Breast epithelium (tissue), 3 donors: Measurements from ENCODE around the gene TMED9.

Source experiments
- POLR2A ChIP-seq: fragments of 450-650 bp; IDR thresholded peaks from one replicate; pipeline ENCODE4 v1.6.1; 2016; ENCODE audit warnings: antibody characterized with exemption, mild to moderate bottlenecking, moderate library complexity
- TF ChIP-seq, protein P1 (sequence below), 3 donors: fragments of 450-650 bp; IDR thresholded peaks; one replicate each; pipeline ENCODE4 v1.5.1; 2016 to 2017; ENCODE audit warnings: antibody characterized with exemption in 3 of 3, mild to moderate bottlenecking in 3 of 3, moderate library complexity in 3 of 3

DNA sequence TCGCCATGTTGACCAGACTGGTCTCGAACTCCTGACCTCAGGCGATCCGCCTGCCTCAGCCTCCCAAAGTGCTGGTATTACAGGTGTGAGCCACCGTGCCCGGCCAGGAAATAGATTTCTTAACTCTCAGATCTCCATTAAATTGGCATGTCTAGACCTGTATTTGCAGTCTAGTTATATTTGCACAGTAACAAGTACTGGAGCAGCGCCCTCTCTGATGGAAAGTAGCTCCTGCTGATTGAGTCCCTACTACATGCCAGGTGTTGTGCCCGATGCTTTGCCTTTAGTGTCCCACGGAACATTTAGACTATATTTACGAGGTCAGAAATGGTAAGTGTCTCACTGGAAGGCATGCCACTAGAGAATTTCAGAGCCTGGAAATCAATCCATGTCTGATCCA is 15.8 kb upstream of the TMED9 start:
- TF ChIP-seq, protein P1, sequence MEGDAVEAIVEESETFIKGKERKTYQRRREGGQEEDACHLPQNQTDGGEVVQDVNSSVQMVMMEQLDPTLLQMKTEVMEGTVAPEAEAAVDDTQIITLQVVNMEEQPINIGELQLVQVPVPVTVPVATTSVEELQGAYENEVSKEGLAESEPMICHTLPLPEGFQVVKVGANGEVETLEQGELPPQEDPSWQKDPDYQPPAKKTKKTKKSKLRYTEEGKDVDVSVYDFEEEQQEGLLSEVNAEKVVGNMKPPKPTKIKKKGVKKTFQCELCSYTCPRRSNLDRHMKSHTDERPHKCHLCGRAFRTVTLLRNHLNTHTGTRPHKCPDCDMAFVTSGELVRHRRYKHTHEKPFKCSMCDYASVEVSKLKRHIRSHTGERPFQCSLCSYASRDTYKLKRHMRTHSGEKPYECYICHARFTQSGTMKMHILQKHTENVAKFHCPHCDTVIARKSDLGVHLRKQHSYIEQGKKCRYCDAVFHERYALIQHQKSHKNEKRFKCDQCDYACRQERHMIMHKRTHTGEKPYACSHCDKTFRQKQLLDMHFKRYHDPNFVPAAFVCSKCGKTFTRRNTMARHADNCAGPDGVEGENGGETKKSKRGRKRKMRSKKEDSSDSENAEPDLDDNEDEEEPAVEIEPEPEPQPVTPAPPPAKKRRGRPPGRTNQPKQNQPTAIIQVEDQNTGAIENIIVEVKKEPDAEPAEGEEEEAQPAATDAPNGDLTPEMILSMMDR (IDR thresholded peaks at IDR 0.05): no peak
- no peak for TF ChIP-seq POLR2A
